Sciatic nerve (tissue), 2 donors: ENCODE results near the gene RNF207. TPM values are rescaled to one million over a fixed set of nuclear protein-coding genes. Genes with fewer than 3 reads are reported as not detected.

Experiments used
- ATAC-seq: fragments of 200-7000 bp; cut with Tn5 transposase; one replicate; pipeline ENCODE4 v1.9.1; 2020; ENCODE audit warnings: mild to moderate bottlenecking, moderate library complexity
- DNase-seq: peaks from one replicate; pipeline ENCODE4 v3.0.0-alpha.2; 2020; ENCODE audit warnings: low spot score
- intact Hi-C: fragments of 100-400 bp; cut with DNase I; formaldehyde crosslinking; loops from one replicate; pipeline ENCODE4 v1.14.2; 2022
- total RNA-seq: library from RNA; stranded (reverse); fragmentation: NEBNext Ultra II Directional; extraction: Animal tissue kit (Norgen Biotek cat#: 25700); gene quantifications from one replicate; pipeline ENCODE4 v1.2.1, GENCODE V29; 2021
- donor health status: DM: no; HTN: no; CAD: no.
- donor health status: DM: no; HTN: no; CAD: no.

Gene RNF207
- total RNA-seq, 1 donor from 2014 or later, result 26.9 TPM

- intact Hi-C loops, result no loop called here
- DNase-seq (no peak), ATAC-seq (no peak)
Measured at GRCh38 chr1:6171548-6172124, 34.3 kb upstream of the RNF207 start.

GRCh38 chr1:6172549-6172948 lies 33.4 kb upstream of the RNF207 start:
- ATAC-seq, result no peak
- intact Hi-C loops, result no loop called here
- no peak for DNase-seq

- DNase-seq (no peak), ATAC-seq (no peak)
- intact Hi-C loops, result no loop called here
Measured at GRCh38 chr1:6174621-6175410, 31.1 kb upstream of the RNF207 start.

- intact Hi-C loops, result no loop called here
- no peak for DNase-seq
- no peak for ATAC-seq
Measured at GRCh38 chr1:6175411-6175828, 30.5 kb upstream of the RNF207 start.

- ATAC-seq, result no peak
- intact Hi-C loops, result no loop called here
- DNase-seq, result no peak
Measured at GRCh38 chr1:6176779-6177178, 29.1 kb upstream of the RNF207 start.

GRCh38 chr1:6177681-6178380 lies 28.1 kb upstream of the RNF207 start:
- ATAC-seq, result no peak
- intact Hi-C loops, result no loop called here
- DNase-seq, result no peak

- DNase-seq, result no peak
- ATAC-seq, result no peak
- intact Hi-C loops, result no loop called here
Measured at GRCh38 chr1:6178751-6179563, 27.0 kb upstream of the RNF207 start.

- intact Hi-C loops, result no loop called here
- no peak for DNase-seq
- no peak for ATAC-seq
Measured at GRCh38 chr1:6179564-6180175, 26.2 kb upstream of the RNF207 start.

GRCh38 chr1:6180268-6180706 lies 25.6 kb upstream of the RNF207 start, which contains the start of gene CHD5:
Gene CHD5, minus strand, starts transcription at chr1:6180321. Its CDS starts 298 bp downstream, at chr1:6180023.
- no peak for DNase-seq

GRCh38 chr1:6180707-6181311 lies 25.1 kb upstream of the RNF207 start:
- DNase-seq, result no peak
- no peak for ATAC-seq
- intact Hi-C loops, result no loop called here

More at GRCh38 chr1:6180268-6180706, 25.6 kb upstream of the RNF207 start, which contains the start of gene CHD5:
- intact Hi-C loops, result no loop called here
- no peak for ATAC-seq

- ATAC-seq (no peak), DNase-seq (no peak)
- intact Hi-C loops, result no loop called here
Measured at GRCh38 chr1:6181347-6181770, 24.6 kb upstream of the RNF207 start.

- intact Hi-C loops, result no loop called here
- ATAC-seq, result no peak
Measured at GRCh38 chr1:6183520-6183989, 22.4 kb upstream of the RNF207 start.

GRCh38 chr1:6184083-6184783 lies 21.7 kb upstream of the RNF207 start:
- intact Hi-C loops, result no loop called here
- DNase-seq, result no peak
- ATAC-seq, result no peak

More at GRCh38 chr1:6183520-6183989, 22.4 kb upstream of the RNF207 start:
- no peak for DNase-seq

GRCh38 chr1:6185151-6185550 lies 20.8 kb upstream of the RNF207 start:
- no peak for ATAC-seq
- intact Hi-C loops, result no loop called here

GRCh38 chr1:6185635-6186382 lies 20.1 kb upstream of the RNF207 start:
- no peak for ATAC-seq
- intact Hi-C loops, result no loop called here
- no peak for DNase-seq

More at GRCh38 chr1:6185151-6185550, 20.8 kb upstream of the RNF207 start:
- no peak for DNase-seq

- no peak for DNase-seq
- intact Hi-C loops, result no loop called here
- no peak for ATAC-seq
Measured at GRCh38 chr1:6188466-6188865, 17.5 kb upstream of the RNF207 start.

GRCh38 chr1:6191968-6192367 lies 14.0 kb upstream of the RNF207 start:
- intact Hi-C loops, result no loop called here
- no peak for ATAC-seq
- DNase-seq, result no peak
